HL-60 (cell line): ENCODE results near the gene CNTNAP2.
A peak's percentile ranks its signal among the peaks of the same experiment; 100 is the strongest.
"Not testable (repeated sequence)": the region's sequence is repeated elsewhere in the genome, so short reads cannot be mapped to it uniquely, and the experiment has no call there.

Experiments
- DNase-seq, 2 experiments: peaks; one replicate each; pipeline ENCODE4 v3.0.0-alpha.2; 2010 to 2020; ENCODE audit warnings: low read depth in 1 of 2, low spot score in 1 of 2
- H3K27ac ChIP-seq: fragments of 250-450 bp; sonication (Bioruptor Pico); replicated peaks from 2 replicates; pipeline ENCODE4 v1.5.1; 2020; ENCODE audit warnings: mild to moderate bottlenecking, moderate library complexity
- H3K27me3 ChIP-seq: fragments of 250-450 bp; sonication (Bioruptor Pico); 2 replicates; pipeline ENCODE4 v1.5.1; 2021; ENCODE audit warnings: mild to moderate bottlenecking, moderate library complexity; ENCODE audit not compliant: insufficient read depth, poor library complexity, severe bottlenecking
- H3K4me3 ChIP-seq: replicated peaks from 2 replicates; pipeline ENCODE4 v1.5.1; 2011; ENCODE audit warnings: mild to moderate bottlenecking, control low read depth, low read length; ENCODE audit not compliant: insufficient read depth
- CTCF ChIP-seq: IDR thresholded peaks from one replicate; pipeline ENCODE4 v1.5.1; 2011; ENCODE audit warnings: low read length, control low read depth, inconsistent platforms; ENCODE audit not compliant: insufficient read depth
- GABPA ChIP-seq: IDR thresholded peaks from 2 replicates; pipeline ENCODE4 v1.6.1; 2012; ENCODE audit warnings: low read depth
- POLR2AphosphoS5 ChIP-seq: IDR thresholded peaks from 2 replicates; pipeline ENCODE4 v1.6.1; 2012; ENCODE audit warnings: low read depth
- REST ChIP-seq: IDR thresholded peaks from 2 replicates; pipeline ENCODE4 v1.6.1; 2012; ENCODE audit warnings: low read depth; ENCODE audit not compliant: insufficient replicate concordance
- SPI1 ChIP-seq: IDR thresholded peaks from 2 replicates; pipeline ENCODE4 v1.6.1; 2012; ENCODE audit warnings: low read depth, mild to moderate bottlenecking, borderline replicate concordance

CNTNAP2 gene

GRCh38 chr7:146185844-146186243, 69.2 kb downstream of the CNTNAP2 start:
- DNase-seq: peak in 1 of 2 experiments; percentile 3
- Histone ChIP-seq H3K27me3 (no peaks in the 10 kb centered on the region), H3K27ac (no peak overlapping the region), H3K4me3 (no peak overlapping the region)
- TF ChIP-seq REST: no peak
- TF ChIP-seq POLR2AphosphoS5: no peak
- TF ChIP-seq SPI1: no peak
- no peak for TF ChIP-seq CTCF
- TF ChIP-seq GABPA: no peak

GRCh38 chr7:146191428-146191827, 74.8 kb downstream of the CNTNAP2 start:
- not testable (repeated sequence) for H3K4me3 ChIP-seq, H3K27ac ChIP-seq, DNase-seq, H3K27me3 ChIP-seq

- TF ChIP-seq POLR2AphosphoS5: no peak
- no peak for TF ChIP-seq SPI1
- no peak for TF ChIP-seq CTCF
- TF ChIP-seq REST: no peak
- TF ChIP-seq GABPA: no peak
- no peaks in the 10 kb centered on the region for H3K27me3 ChIP-seq
- no peak overlapping the region for H3K27ac ChIP-seq
- DNase-seq: no peak
- no peak overlapping the region for H3K4me3 ChIP-seq
These were observed 85.3 kb downstream of the CNTNAP2 start for GRCh38 chr7:146201945-146202344.

- no peak overlapping the region for H3K4me3 ChIP-seq
- H3K27me3 ChIP-seq: no peaks in the 10 kb centered on the region
- TF ChIP-seq REST: no peak
- no peak for TF ChIP-seq SPI1
- TF ChIP-seq CTCF: no peak
- TF ChIP-seq GABPA: no peak
- TF ChIP-seq POLR2AphosphoS5: no peak
- no peak overlapping the region for H3K27ac ChIP-seq
- no peak for DNase-seq
These were observed 89.7 kb downstream of the CNTNAP2 start for GRCh38 chr7:146206270-146206669.
